GM12878 (cell line): ENCODE measurements around the gene TMEM52. TPM values are rescaled to one million over a fixed set of nuclear protein-coding genes. Genes with fewer than 3 reads are reported as not detected.

Source experiments
- ASH2L ChIP-seq: fragments of 300-600, 200-600 bp; sonication (generic); IDR thresholded peaks from 2 replicates; pipeline ENCODE4 v1.6.1; 2017; ENCODE audit warnings: low read depth, mild to moderate bottlenecking, borderline replicate concordance
- ATF7 ChIP-seq: fragments of 450-650 bp; IDR thresholded peaks from 2 replicates; pipeline ENCODE4 v1.6.1; 2016; ENCODE audit warnings: low read depth, mild to moderate bottlenecking
- BACH1 ChIP-seq: fragments of 450-650 bp; IDR thresholded peaks from 2 replicates; pipeline ENCODE4 v1.6.1; 2017; ENCODE audit warnings: mild to moderate bottlenecking, borderline replicate concordance
- CREM ChIP-seq: IDR thresholded peaks from 2 replicates; pipeline ENCODE4 v1.6.1; 2014; ENCODE audit warnings: antibody characterized with exemption, low read depth
- FOXM1 ChIP-seq: IDR thresholded peaks from 2 replicates; pipeline ENCODE4 v1.6.1; 2012; ENCODE audit warnings: low read depth, mild to moderate bottlenecking, inconsistent platforms, low read length, moderate library complexity
- GABPA ChIP-seq: IDR thresholded peaks from 2 replicates; pipeline ENCODE4 v1.6.1; 2014; ENCODE audit warnings: antibody characterized with exemption, low read depth, mild to moderate bottlenecking, inconsistent platforms
- POLR2AphosphoS5 ChIP-seq: IDR thresholded peaks from 2 replicates; pipeline ENCODE4 v1.6.1; 2011; ENCODE audit warnings: mild to moderate bottlenecking, low read length, inconsistent platforms
- POU2F2 ChIP-seq: IDR thresholded peaks from 3 replicates; pipeline ENCODE4 v1.6.1; 2011; ENCODE audit warnings: low read depth, mild to moderate bottlenecking, low read length, borderline replicate concordance
- SMAD1 ChIP-seq: fragments of 450-650 bp; IDR thresholded peaks from 2 replicates; pipeline ENCODE4 v1.6.1; 2018; ENCODE audit warnings: mild to moderate bottlenecking, low read depth; ENCODE audit not compliant: partially characterized antibody
- TAF1 ChIP-seq: IDR thresholded peaks from 2 replicates; pipeline ENCODE4 v1.6.1; 2011; ENCODE audit warnings: mild to moderate bottlenecking, low read depth, low read length, borderline replicate concordance
- TBL1XR1 ChIP-seq: IDR thresholded peaks from 2 replicates; pipeline ENCODE4 v1.6.1; 2012; ENCODE audit warnings: low read depth, low read length, improper control_type of control experiment
- TCF7 ChIP-seq: IDR thresholded peaks from 2 replicates; pipeline ENCODE4 v1.6.1; 2014; ENCODE audit warnings: antibody characterized with exemption, borderline replicate concordance
- WRNIP1 ChIP-seq: IDR thresholded peaks from 2 replicates; pipeline ENCODE4 v1.6.1; 2011; ENCODE audit warnings: low read depth, low read length, improper control_type of control experiment, borderline replicate concordance
- YBX1 ChIP-seq: fragments of 450-650 bp; IDR thresholded peaks from 2 replicates; pipeline ENCODE4 v1.6.1; 2016; ENCODE audit warnings: antibody characterized with exemption
- ZBED1 ChIP-seq: IDR thresholded peaks from 2 replicates; pipeline ENCODE4 v1.6.1; 2016; ENCODE audit warnings: borderline replicate concordance
- polyA plus RNA-seq, 11 experiments: library from polyadenylated mRNA; depleted of rRNA in 4 of 11; unstranded in 6 of 11; stranded (reverse) in 5 of 11; fragments of >200 nt; fragmentation: Nextera tagmentation in 4 of 11; fragmentation: Illumina TruSeq in 1 of 11; extraction: Ambion mirVana in 4 of 11; extraction: Trizol in 1 of 11; gene quantifications; 1 replicate in 1 of 11; 2 replicates in 10 of 11; pipeline versions ENCODE4 v1.2.1 to v1.2.3, GENCODE V29; 2011 to 2016; ENCODE audit warnings: inconsistent platforms in 2 of 11, missing spikeins in 2 of 11, low read depth in 1 of 11
- total RNA-seq, 4 experiments: library from RNA; depleted of rRNA in 3 of 4; stranded (reverse); fragments of >200 nt in 3 of 4; fragmentation: Illumina TruSeq in 1 of 4; extraction: Trizol in 1 of 4; gene quantifications; 2 replicates each; pipeline versions ENCODE4 v1.2.1 to v1.2.3, GENCODE V29; 2013 to 2021
- TF ChIP-seq, protein P1 (sequence below): fragments of 450-650 bp; IDR thresholded peaks from 2 replicates; pipeline ENCODE4 v1.6.1; 2017; ENCODE audit warnings: antibody characterized with exemption, mild to moderate bottlenecking, moderate library complexity
- TF ChIP-seq, protein P2 (sequence below): fragments of 450-650 bp; IDR thresholded peaks from 2 replicates; pipeline ENCODE4 v1.6.1; 2017; ENCODE audit warnings: borderline replicate concordance
- TF ChIP-seq, protein P3 (sequence below): fragments of 450-650 bp; formaldehyde crosslinking; IDR thresholded peaks from 2 replicates; pipeline ENCODE4 v1.5.0; 2022; ENCODE audit warnings: mild to moderate bottlenecking, missing genetic modification characterization
- TF ChIP-seq, protein P4 (sequence below): fragments of 450-650 bp; IDR thresholded peaks from 2 replicates; pipeline ENCODE4 v1.6.1; 2017; ENCODE audit warnings: mild to moderate bottlenecking, low read depth, inconsistent platforms; ENCODE audit not compliant: poor library complexity, severe bottlenecking

The TMEM52 gene
- total and polyA plus RNA-seq, 10 of the 15 experiments (the other 5 are each of a cell fraction or from before 2014, with no cell fraction given): 0.17 to 0.33 (median 0.24) TPM; not detected in 7

DNA sequence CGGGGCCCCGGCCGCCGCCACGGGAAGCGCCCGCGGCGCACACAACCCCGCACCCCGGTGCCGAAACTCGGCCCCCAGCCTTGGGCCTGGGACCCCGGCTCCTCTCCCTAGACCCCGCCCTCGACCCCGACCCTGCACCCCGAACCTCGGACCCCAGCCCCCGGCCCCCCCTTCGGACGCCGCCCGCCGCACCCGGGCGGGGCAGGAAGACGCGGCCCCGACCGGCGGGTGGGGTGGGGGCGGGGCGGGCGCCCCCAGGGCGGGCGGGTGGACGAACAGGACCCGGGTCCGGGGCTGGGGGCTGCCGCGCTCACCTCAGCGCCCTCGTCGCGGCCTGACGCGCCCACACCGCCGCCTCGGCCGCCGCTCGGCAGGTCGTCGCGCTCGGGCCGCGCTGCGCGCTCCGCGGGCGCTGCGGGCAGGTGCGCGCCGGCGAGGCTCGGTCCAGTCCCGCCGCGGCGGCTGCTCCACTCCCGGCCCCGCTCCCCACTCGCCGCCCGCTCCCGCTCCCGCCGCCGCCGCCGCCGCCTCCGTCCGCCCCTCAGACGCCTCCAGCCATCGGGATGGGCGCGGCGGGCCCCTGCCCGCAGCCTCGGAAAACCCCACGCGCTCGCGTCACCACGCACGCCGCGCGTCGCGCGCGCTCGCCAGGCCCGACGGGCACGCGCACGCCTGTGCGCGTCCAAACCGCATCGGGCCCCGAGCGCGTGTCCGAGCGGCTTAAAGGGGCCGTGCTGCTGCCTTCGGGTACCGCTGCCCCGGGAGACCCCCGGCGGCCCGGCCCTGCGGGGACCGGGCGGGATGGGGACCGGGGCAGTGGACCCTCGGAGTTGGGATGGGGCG, 28.4 kb downstream of the TMEM52 start, which contains the start of gene GNB1 (continued):
- TF ChIP-seq, protein P1, sequence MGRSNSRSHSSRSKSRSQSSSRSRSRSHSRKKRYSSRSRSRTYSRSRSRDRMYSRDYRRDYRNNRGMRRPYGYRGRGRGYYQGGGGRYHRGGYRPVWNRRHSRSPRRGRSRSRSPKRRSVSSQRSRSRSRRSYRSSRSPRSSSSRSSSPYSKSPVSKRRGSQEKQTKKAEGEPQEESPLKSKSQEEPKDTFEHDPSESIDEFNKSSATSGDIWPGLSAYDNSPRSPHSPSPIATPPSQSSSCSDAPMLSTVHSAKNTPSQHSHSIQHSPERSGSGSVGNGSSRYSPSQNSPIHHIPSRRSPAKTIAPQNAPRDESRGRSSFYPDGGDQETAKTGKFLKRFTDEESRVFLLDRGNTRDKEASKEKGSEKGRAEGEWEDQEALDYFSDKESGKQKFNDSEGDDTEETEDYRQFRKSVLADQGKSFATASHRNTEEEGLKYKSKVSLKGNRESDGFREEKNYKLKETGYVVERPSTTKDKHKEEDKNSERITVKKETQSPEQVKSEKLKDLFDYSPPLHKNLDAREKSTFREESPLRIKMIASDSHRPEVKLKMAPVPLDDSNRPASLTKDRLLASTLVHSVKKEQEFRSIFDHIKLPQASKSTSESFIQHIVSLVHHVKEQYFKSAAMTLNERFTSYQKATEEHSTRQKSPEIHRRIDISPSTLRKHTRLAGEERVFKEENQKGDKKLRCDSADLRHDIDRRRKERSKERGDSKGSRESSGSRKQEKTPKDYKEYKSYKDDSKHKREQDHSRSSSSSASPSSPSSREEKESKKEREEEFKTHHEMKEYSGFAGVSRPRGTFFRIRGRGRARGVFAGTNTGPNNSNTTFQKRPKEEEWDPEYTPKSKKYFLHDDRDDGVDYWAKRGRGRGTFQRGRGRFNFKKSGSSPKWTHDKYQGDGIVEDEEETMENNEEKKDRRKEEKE: no peak
- TF ChIP-seq CREM (peak; percentile 86; the same call in 1 of the 2 replicates), YBX1 (no peak), FOXM1 (no peak), GABPA (no peak), BACH1 (peak; percentile 91), POLR2AphosphoS5 (peak; percentile 66; the same call in 1 of the 2 replicates), SMAD1 (no peak), POU2F2 (no peak), TAF1 (peak; percentile 81; the same call in 1 of the 2 replicates), ASH2L (no peak), TBL1XR1 (no peak), ZBED1 (no peak), WRNIP1 (no peak), TCF7 (no peak), ATF7 (no peak)
- TF ChIP-seq, protein P2, sequence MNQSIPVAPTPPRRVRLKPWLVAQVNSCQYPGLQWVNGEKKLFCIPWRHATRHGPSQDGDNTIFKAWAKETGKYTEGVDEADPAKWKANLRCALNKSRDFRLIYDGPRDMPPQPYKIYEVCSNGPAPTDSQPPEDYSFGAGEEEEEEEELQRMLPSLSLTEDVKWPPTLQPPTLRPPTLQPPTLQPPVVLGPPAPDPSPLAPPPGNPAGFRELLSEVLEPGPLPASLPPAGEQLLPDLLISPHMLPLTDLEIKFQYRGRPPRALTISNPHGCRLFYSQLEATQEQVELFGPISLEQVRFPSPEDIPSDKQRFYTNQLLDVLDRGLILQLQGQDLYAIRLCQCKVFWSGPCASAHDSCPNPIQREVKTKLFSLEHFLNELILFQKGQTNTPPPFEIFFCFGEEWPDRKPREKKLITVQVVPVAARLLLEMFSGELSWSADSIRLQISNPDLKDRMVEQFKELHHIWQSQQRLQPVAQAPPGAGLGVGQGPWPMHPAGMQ: no peak
- TF ChIP-seq, protein P3, sequence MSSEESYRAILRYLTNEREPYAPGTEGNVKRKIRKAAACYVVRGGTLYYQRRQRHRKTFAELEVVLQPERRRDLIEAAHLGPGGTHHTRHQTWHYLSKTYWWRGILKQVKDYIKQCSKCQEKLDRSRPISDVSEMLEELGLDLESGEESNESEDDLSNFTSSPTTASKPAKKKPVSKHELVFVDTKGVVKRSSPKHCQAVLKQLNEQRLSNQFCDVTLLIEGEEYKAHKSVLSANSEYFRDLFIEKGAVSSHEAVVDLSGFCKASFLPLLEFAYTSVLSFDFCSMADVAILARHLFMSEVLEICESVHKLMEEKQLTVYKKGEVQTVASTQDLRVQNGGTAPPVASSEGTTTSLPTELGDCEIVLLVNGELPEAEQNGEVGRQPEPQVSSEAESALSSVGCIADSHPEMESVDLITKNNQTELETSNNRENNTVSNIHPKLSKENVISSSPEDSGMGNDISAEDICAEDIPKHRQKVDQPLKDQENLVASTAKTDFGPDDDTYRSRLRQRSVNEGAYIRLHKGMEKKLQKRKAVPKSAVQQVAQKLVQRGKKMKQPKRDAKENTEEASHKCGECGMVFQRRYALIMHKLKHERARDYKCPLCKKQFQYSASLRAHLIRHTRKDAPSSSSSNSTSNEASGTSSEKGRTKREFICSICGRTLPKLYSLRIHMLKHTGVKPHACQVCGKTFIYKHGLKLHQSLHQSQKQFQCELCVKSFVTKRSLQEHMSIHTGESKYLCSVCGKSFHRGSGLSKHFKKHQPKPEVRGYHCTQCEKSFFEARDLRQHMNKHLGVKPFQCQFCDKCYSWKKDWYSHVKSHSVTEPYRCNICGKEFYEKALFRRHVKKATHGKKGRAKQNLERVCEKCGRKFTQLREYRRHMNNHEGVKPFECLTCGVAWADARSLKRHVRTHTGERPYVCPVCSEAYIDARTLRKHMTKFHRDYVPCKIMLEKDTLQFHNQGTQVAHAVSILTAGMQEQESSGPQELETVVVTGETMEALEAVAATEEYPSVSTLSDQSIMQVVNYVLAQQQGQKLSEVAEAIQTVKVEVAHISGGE (CRISPR knock-in tag): no peak
- TF ChIP-seq, protein P4, sequence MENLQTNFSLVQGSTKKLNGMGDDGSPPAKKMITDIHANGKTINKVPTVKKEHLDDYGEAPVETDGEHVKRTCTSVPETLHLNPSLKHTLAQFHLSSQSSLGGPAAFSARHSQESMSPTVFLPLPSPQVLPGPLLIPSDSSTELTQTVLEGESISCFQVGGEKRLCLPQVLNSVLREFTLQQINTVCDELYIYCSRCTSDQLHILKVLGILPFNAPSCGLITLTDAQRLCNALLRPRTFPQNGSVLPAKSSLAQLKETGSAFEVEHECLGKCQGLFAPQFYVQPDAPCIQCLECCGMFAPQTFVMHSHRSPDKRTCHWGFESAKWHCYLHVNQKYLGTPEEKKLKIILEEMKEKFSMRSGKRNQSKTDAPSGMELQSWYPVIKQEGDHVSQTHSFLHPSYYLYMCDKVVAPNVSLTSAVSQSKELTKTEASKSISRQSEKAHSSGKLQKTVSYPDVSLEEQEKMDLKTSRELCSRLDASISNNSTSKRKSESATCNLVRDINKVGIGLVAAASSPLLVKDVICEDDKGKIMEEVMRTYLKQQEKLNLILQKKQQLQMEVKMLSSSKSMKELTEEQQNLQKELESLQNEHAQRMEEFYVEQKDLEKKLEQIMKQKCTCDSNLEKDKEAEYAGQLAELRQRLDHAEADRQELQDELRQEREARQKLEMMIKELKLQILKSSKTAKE: no peak
